ENCODE data around the gene CD27.
"Not testable (repeated sequence)": the region's sequence is repeated elsewhere in the genome, so short reads cannot be mapped to it uniquely, and the experiment has no call there.

GRCh38 chr12:6490673-6491072, 45.9 kb downstream of the CD27 start:
- TF ChIP-seq CTCF (IDR thresholded peaks at IDR 0.05); CREM (CRISPR knock-in tag; IDR thresholded peaks at IDR 0.05); FOXJ3 (CRISPR knock-in tag; IDR thresholded peaks at IDR 0.05; ENCODE audit: borderline replicate concordance); SP1 (CRISPR knock-in tag; conservative IDR thresholded peaks at IDR 0.05); ZNF232 (CRISPR knock-in tag; IDR thresholded peaks at IDR 0.05); ETV6 (CRISPR knock-in tag; IDR thresholded peaks at IDR 0.05); ZNF138 (CRISPR knock-in tag; conservative IDR thresholded peaks at IDR 0.05): not testable (repeated sequence)
- TF ChIP-seq, protein P1, sequence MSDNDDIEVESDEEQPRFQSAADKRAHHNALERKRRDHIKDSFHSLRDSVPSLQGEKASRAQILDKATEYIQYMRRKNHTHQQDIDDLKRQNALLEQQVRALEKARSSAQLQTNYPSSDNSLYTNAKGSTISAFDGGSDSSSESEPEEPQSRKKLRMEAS (CRISPR knock-in tag; IDR thresholded peaks at IDR 0.05), result not testable (repeated sequence)
- TF ChIP-seq, protein P2, sequence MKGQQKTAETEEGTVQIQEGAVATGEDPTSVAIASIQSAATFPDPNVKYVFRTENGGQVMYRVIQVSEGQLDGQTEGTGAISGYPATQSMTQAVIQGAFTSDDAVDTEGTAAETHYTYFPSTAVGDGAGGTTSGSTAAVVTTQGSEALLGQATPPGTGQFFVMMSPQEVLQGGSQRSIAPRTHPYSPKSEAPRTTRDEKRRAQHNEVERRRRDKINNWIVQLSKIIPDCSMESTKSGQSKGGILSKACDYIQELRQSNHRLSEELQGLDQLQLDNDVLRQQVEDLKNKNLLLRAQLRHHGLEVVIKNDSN (CRISPR knock-in tag; IDR thresholded peaks at IDR 0.05), result not testable (repeated sequence)
